MM.1S (cell line): Measurements from ENCODE around the gene GPAT2.

Experiments
- EZH2phosphoT487 ChIP-seq: fragments of 300-600 bp; sonication (generic); IDR thresholded peaks from 2 replicates; pipeline ENCODE4 v1.6.1; 2018; ENCODE audit warnings: antibody characterized with exemption, low read length
- TF ChIP-seq, protein P1 (sequence below): fragments of 300-600 bp; sonication (generic); IDR thresholded peaks from 2 replicates; pipeline ENCODE4 v1.5.1; 2016; ENCODE audit warnings: antibody characterized with exemption, low read length, mixed read lengths

DNA sequence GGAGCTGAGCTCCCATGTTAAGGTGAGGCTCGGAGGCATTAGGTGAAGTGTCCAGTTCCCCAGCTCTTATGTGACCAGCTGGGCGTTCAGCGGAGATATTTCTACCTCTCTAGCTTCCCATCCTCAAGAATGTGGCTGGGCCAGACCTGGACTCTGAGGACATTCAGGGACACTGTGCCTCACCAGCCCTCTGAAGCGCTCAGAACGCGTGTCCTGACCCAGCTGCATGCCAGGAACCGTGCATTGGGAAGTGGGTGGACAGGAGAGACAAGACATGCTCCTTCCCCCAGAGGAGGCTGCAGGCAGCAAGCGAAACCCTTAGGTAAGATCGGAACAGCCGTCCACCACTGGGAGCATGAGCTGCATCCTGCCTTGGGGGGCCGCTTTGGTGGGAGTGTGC is 38.0 kb upstream of the GPAT2 start:
- TF ChIP-seq, protein P1, sequence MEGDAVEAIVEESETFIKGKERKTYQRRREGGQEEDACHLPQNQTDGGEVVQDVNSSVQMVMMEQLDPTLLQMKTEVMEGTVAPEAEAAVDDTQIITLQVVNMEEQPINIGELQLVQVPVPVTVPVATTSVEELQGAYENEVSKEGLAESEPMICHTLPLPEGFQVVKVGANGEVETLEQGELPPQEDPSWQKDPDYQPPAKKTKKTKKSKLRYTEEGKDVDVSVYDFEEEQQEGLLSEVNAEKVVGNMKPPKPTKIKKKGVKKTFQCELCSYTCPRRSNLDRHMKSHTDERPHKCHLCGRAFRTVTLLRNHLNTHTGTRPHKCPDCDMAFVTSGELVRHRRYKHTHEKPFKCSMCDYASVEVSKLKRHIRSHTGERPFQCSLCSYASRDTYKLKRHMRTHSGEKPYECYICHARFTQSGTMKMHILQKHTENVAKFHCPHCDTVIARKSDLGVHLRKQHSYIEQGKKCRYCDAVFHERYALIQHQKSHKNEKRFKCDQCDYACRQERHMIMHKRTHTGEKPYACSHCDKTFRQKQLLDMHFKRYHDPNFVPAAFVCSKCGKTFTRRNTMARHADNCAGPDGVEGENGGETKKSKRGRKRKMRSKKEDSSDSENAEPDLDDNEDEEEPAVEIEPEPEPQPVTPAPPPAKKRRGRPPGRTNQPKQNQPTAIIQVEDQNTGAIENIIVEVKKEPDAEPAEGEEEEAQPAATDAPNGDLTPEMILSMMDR, result no peak
- no peak for TF ChIP-seq EZH2phosphoT487
